ENCODE results near the gene FBN2. TPM values are rescaled to one million over a fixed set of nuclear protein-coding genes. Genes with fewer than 3 reads are reported as not detected.

FBN2 gene
- total RNA-seq, 1 experiment from 2014 or later, result 1.6 TPM

GRCh38 chr5:128528126-128528525 is 9.9 kb downstream of the FBN2 start:
- BruUV-seq (replicated peaks), result no TSS peak
- Histone ChIP-seq H3K4me1 (ENCODE audit: insufficient read depth, low read length, poor library complexity, severe bottlenecking) (no peaks in the 10 kb centered on the region), H3K4me3 (ENCODE audit: low read depth, low read length, poor library complexity, severe bottlenecking) (no peak overlapping the region), H3K27ac (ENCODE audit: low read depth, low read length, poor library complexity, severe bottlenecking) (no peak overlapping the region), H3K27me3 (replicated peaks; ENCODE audit: insufficient read depth, low read depth, low read length, poor library complexity) (peaks cover 12% of the 10 kb centered on the region), H3K36me3 (ENCODE audit: insufficient read depth, low read length, poor library complexity, severe bottlenecking) (no peaks in the 10 kb centered on the region), H3K9me3 (ENCODE audit: low read depth, low read length, poor library complexity, severe bottlenecking) (no peaks in the 10 kb centered on the region)
- DNase-seq (ENCODE audit: low spot score), result no peak
- TF ChIP-seq CTCF (conservative IDR thresholded peaks at IDR 0.05; ENCODE audit: low read depth, low read length) (no peak), EZH2 (IDR thresholded peaks at IDR 0.05; ENCODE audit: borderline replicate concordance, low read depth, low read length, poor library complexity, severe bottlenecking) (no peak)
- CTCF ChIA-PET, result no interaction called here
- intact Hi-C loops (cut with micrococcal nuclease; ENCODE audit: unreplicated experiment), result no loop called here
- POLR2A ChIA-PET (ENCODE audit: low non-redundant PET), result no interaction called here

DNA sequence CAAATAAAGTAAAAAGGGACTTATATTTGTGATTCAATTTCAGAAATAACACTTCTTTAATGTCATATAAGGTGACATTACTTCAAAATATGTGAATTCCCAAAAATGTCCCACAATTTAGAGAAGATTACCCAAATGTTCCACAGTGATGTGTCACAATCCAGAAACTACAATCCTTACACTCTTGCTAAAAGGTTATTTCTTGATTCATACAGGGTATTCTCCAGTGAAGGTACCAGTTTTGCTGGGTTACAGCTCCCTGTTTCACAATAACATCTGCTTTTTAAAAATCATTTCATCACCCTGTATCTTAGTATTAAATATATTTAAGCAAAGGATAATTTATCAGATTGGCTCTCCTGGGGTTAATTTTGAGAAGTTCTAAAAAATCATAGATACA is 11.0 kb downstream of the FBN2 start:
- no TSS peak for BruUV-seq (replicated peaks)
- POLR2A ChIA-PET (ENCODE audit: low non-redundant PET), result no interaction called here

GRCh38 chr5:128522336-128522735 is 15.7 kb downstream of the FBN2 start:
- intact Hi-C loops (cut with micrococcal nuclease; ENCODE audit: unreplicated experiment), result no loop called here
- no TSS peak for BruUV-seq (replicated peaks)
- no peaks in the 10 kb centered on the region for H3K9me3 ChIP-seq (ENCODE audit: low read depth, low read length, poor library complexity, severe bottlenecking)
- ChIA-PET POLR2A (ENCODE audit: low non-redundant PET) (no interaction called here), CTCF (no interaction called here)
- no peaks in the 10 kb centered on the region for H3K36me3 ChIP-seq (ENCODE audit: insufficient read depth, low read length, poor library complexity, severe bottlenecking)
- DNase-seq (ENCODE audit: low spot score), result no peak
- H3K4me3 ChIP-seq (ENCODE audit: low read depth, low read length, poor library complexity, severe bottlenecking), result no peak overlapping the region
- no peaks in the 10 kb centered on the region for H3K4me1 ChIP-seq (ENCODE audit: insufficient read depth, low read length, poor library complexity, severe bottlenecking)
- TF ChIP-seq CTCF (conservative IDR thresholded peaks at IDR 0.05; ENCODE audit: low read depth, low read length) (no peak), EZH2 (IDR thresholded peaks at IDR 0.05; ENCODE audit: borderline replicate concordance, low read depth, low read length, poor library complexity, severe bottlenecking) (no peak)
- no peak overlapping the region for H3K27ac ChIP-seq (ENCODE audit: low read depth, low read length, poor library complexity, severe bottlenecking)
- no peaks in the 10 kb centered on the region for H3K27me3 ChIP-seq (replicated peaks; ENCODE audit: insufficient read depth, low read depth, low read length, poor library complexity)

More for the DNA sequence above, 11.0 kb downstream of the FBN2 start:
- Histone ChIP-seq H3K27ac (ENCODE audit: low read depth, low read length, poor library complexity, severe bottlenecking) (no peak overlapping the region), H3K27me3 (replicated peaks; ENCODE audit: insufficient read depth, low read depth, low read length, poor library complexity) (peaks cover 12% of the 10 kb centered on the region), H3K36me3 (ENCODE audit: insufficient read depth, low read length, poor library complexity, severe bottlenecking) (no peaks in the 10 kb centered on the region), H3K9me3 (ENCODE audit: low read depth, low read length, poor library complexity, severe bottlenecking) (no peaks in the 10 kb centered on the region), H3K4me1 (ENCODE audit: insufficient read depth, low read length, poor library complexity, severe bottlenecking) (no peaks in the 10 kb centered on the region), H3K4me3 (ENCODE audit: low read depth, low read length, poor library complexity, severe bottlenecking) (no peak overlapping the region)
- TF ChIP-seq CTCF (conservative IDR thresholded peaks at IDR 0.05; ENCODE audit: low read depth, low read length) (no peak), EZH2 (IDR thresholded peaks at IDR 0.05; ENCODE audit: borderline replicate concordance, low read depth, low read length, poor library complexity, severe bottlenecking) (no peak)
- intact Hi-C loops (cut with micrococcal nuclease; ENCODE audit: unreplicated experiment), result no loop called here
- no peak for DNase-seq (ENCODE audit: low spot score)
- CTCF ChIA-PET, result no interaction called here

Data from A673 (cell line).